ENCODE results near the gene TRIM31. TPM values are rescaled to one million over a fixed set of nuclear protein-coding genes. Genes with fewer than 3 reads are reported as not detected.

Gene TRIM31
- polyA plus RNA-seq, 12 donors = 0.23 to 0.48 TPM; not detected in 10

DNA sequence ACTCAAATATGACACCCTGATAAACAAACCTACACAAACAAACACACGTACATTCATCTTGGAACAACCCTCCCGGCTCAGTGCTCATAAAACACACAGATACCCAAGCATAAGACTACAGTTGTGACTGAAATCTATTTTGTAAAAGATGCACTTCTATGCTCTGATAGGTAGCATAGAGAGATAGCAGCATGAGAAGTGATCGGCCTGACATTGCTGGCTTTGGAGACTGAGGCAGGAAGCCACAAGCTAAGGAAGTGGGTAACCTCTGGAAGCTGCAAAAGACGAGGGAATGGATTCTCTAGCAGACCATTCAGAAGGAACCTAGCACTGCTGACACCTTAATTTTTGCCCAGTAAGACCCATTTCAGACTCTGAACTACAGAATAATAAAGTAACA lies 35.7 kb downstream of the TRIM31 start:
- DNase-seq = no peak

DNA sequence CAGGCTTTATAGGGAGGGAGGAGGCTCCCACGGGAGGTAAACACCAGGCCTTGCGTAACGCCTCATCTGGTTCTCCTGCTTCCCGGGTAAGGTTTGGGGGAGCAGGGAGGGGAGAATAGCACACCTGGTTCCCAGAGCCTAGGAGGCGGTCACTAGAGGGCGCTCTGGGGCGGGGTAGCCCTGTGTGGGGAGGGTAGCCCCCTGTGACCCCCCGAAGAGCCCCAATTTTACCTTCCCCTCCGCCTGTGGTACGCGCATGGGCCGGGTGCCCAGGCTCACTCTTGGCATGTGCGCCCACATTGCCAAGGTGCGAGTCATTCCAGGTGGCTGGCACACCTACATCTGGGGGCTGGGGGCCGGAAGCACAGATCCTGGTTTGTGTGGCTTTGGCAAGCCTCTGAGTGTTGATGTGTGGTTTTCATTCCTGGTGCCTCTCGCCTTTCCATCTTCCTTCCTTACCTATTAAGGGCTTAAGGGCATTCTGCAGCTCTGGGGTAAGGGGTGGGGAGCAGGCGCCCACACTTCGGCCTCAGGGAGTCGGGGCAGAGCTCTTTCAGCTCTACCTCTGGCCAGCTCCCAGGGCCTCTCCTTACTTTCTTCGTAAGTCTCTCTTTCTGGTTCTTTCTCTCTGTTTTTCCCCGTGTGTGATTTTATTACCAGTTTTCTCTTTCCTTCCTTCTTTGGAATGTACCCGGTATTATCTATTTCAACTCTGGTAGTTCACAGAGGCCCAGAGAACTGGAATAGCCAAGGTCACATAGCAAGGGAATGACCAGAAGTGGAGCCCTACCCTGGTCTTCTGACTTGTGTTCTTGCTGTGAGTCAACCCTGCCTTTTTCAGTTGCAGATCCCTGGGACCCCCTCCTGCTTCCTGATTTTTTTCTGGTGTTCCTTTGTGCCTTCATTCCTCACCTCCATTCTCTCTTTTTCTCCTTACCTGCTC lies 36.8 kb downstream of the TRIM31 start:
- DNase-seq = no peak

DNA sequence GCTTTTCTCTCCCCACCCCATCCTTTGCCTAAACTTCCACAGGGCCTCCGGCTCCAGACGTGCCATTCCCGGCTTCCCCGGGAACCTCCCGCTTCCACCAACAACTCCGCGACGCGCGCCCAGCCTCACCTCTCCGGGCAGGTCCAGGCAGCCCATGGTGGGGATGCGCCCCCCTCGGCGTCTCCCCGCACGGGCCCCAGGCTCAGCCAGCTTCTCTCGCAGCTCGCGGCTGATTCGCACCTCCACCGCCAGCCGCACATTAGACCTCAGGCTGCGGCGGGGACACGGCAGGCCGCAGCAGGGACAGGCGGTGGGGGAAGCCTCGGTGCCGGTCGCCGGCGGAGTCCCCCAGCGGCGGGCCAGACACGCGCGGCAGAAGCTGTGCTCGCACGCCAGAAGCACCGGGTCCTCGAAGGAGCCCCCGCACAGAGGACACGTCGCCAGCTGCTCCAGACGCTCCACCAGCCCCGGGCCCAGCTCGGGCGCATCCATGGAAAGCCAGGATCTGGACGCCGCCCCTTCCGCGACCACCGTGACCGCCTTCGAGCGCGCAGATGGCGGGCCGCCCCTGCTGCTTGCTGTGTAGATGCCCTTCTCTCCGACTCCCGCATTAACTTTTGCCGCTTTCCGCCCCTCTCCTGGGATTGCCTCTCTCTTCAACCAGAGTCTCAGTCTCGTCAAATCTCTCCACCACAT lies 37.6 kb downstream of the TRIM31 start, which contains the start of gene RNF39:
Gene RNF39 (minus strand): TSS at position 676 of the 696 bp plus-strand sequence. CDS start 184 bp downstream, at position 492.
- no peak for DNase-seq

DNA sequence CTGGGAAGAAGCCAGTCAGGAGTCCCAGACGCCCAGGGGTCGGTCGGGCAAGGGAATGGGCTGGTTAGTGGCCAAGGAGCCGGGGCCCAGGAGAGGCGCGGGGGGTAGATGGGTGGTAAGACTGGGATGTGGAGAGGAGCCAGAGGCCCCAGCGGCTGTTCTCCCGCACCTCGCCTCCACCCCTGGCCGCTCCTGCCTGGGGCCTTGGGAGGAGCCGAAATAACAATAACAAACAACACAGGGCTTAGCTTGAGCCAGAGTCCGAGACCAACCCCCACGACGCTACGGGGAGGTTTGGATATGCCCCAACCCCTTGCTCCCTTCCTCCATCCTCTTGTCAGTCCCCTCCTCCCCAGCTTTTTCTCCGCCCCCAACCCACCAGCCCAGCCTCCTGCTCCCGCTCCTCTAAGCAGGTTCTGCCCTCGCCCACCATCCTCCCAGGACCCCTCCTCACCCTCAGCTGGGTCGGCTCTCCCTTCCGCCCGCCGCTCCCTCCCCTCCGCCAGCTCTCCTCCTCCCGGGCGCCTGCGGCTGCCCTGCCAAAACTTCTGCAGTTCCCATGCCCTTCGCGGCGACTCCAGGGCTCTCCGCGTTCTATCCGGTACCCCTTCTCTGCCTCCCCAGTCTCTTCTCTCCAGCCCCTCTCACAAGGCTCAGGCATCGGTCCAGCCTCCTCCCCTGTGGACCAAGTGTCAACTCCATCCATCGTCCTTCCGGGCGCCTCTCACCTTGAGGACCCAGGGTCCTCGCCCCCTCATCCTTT lies 38.4 kb downstream of the TRIM31 start:
- no peak for DNase-seq

DNA sequence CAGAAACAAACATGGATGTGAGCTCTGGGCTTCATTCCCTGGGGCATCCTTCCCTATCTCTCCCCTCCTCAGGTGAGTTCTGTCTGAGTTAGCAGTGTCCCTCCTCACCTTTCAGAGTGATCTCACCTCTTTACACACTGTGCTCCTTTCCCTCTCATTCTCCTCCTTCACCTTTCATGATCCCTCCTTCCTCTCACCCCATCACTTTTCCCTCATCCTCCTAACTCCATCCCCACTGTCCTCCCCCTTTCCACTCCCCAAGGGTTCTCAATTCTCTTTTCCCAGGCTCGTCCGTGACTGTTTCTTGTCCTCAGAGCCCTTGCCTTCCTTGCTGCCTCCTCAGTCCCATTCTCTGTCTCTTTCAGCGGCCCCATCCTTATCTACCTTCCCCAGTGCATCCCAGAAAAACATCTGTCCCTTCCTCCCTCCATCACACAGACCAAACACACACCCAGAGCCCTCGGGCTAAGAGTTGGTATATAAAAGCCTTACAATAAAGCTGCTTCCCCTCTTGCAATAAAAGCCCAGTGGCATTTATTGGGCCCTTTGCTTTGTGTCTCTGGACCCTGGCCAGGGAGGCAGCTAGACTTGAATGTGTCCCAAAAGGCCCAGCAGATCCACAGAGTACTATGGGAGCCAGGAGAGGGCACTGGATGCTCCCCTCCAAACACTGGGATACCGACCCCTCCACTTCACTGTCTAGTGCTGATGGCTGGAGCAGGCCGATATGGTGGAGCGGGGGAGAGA lies 39.2 kb downstream of the TRIM31 start:
- DNase-seq = no peak

DNA sequence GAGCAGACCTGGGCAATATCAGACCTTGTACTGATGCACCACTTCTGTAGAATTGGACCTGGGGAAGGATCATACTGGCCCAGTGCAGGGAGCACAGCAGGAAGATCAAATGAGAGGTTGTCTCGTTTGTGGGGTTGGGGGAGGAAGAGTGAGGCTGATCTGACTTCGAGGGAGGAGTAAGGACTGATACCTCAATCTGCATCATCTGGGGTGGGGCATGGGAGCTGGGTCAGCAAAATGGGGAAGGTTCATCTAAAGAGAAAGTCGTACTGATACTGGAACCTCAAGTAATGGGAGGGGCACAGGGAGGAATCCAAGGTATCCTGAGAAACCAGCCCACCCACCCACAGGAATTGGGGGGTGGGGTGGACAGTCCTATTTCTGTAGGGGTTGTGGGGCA lies 41.0 kb downstream of the TRIM31 start:
- no peak for DNase-seq

DNA sequence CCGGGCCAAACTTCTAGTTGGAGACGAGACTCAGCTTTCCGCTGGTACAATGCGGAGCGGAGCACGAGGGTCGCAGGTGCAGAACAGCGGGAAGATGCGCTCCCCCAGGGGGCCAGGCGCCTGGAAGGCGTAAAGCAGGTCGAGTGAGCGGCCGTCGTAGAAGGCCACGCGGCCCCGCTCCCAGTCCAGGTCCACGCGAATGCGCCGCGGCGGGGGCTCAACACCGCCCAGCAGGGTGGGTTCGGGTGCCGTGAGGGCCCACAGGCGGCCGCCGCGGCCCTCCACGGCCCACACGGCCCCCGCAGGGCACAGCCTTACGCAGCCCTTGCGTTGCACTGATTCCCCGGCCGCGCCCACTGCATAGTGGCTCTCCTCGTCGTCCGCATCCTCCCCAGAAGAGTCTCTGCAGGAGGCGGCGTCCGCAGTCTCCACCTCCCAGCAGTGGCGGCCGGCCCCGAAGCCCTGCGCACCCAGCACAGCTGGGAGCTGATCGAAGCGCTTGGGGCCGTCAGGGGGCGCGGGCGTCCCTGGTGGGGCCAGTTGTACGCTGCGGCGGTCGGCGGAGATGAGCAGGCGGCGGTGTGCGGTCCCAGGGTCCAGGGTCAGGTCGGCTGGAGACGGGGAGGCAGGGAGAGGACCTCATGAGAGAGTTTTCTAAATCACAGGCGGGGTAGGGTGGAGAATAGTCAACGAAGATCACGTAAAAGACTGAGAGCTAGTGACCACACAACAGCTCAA lies 41.6 kb downstream of the TRIM31 start:
- DNase-seq = no peak

DNA sequence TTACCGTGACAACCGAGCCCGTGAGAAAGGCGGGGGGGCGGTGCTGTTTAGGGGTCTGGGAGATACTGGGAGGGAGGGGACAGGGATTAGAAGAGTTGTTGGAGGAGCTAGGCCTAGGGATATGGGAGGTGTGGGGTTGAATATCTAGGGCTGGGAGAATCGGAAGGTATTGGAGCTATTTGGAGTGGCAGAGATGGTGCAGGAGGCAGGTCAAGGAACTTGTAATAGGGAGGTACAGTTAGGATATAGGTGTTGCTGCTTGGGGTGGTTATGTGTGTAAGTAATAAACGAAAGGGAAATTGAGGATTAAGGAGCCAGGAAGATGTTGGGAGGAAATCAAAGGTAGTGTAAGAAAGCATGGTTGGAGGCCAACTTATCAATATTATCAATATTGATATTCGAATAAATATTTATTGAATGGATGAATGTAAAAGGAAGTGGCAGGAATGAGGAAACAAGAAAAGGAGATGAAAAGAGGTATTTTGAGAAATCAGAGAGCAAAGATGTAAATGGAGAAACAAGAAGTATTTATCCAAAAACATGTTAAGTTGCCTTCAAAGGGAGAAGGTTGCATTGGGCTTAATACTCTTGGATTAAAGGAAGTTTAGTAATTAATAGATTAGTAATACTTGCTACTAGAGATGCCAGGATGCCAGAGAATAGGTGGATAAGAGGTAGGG lies 45.3 kb downstream of the TRIM31 start:
- DNase-seq = no peak

DNA sequence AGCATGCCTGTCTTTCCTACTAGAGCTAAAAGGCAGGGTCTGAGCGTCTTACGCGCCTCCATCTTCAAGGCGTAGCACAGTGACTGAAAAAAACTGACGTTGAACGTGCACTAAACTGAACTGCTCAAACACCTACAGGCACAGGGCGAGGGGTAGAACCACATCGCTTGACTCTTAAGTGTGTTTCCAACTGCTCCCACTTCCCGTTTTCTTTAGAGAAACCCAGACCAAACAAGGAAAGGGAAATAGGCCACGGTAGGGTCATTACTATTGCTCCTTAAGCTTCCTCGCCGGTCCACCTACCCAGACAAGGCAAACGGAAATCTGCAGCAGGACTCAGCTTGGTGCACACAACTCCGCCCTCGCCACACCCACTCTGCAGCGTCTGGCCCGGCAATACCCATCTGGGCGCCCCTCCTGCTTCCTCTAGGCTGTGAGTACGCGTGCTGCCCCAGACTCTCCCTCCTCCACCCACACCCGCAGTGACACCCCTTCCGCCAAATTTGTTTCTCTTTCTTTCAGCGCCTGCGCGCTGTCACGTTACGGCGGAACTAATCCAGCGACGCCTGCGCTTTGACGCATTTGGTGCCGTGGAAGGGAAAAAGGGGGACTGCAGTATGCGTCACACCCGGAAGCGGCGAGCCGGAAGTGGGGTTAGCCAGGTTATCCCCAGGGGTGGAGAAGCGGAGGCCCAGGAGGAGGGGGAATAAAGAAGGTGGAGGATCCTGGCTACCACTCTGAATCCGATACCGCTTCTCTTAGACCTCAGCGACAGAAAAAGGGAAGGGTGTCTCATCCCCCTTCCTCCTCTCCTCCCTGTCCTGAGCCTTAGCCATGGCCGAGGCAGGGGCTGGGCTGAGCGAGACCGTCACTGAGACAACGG lies 46.1 kb downstream of the TRIM31 start, which contains the start of gene PPP1R11:
Gene PPP1R11 (plus strand): TSS at position 622 of the 883 bp plus-strand sequence. CDS start 213 bp downstream, at position 835.
- DNase-seq = peak; percentile 100

DNA sequence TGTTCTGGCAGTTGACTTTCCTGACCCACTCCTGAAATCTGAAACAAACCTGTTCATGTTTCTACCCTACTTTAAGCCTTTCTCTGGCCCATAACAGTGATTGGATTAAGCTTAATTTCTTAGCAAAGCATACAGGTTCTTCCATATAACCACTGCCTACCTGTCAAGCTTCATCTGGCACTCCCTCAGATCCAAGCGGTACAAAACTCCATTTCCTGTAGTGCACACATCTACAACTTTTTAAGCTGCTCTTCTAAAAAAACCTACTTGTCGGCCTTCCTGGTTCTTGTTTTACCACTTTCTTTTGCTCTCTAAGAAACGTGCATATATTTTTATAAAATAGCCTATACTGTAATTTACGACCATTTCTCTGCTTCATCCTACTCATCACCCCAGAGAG lies 46.8 kb downstream of the TRIM31 start:
- DNase-seq = no peak

DNA sequence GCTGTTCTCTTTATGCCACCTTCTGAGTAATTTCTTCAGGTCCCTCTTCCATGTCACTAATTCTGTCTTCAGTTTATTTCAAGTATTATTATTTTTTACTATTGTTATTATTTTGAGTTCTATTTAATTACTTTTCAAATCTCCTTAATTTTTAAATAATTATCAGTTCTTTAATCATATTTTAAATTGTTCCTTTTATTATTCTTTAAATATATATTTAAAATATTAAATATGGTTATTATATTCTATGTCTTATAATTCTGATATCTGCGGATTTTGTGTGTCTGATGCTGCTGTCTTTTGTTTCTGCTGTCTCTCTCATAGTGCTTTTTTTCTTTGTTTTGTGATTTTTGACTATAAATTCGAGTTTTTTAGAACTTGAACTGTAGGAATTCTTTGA lies 49.6 kb downstream of the TRIM31 start:
- DNase-seq = no peak

DNA sequence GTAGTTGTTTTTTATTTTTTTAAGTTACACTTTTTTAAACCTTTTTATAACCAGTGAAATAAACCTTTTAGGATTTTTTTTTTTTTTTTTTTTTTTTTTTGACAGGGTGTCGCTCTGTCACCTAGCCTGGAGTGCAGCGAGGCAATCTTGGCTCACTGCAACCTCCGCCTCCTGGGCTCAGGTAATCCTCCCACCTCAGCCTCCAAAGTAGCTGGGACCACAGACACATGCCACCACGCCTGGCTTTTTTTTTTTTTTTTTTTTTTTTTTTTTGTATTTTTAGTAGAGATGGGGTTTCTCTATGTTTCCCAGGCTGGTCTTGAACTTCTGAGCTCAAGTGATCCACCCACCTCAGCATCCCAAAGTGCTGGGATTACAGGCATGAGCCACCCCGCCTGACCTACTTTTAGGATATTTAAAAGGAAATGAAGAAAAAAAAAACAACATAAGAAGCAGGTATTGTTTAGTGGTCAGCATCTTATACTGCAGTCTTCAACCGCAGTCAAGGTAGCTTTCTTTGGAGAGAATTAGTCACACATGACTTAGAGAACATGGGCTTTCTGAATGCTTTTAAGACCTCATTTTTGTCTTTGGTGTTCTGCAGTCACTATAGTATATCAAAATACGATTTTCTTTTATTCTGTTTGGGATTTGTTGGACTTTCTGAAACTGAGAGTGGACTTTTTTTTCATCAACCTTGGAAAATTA lies 50.3 kb downstream of the TRIM31 start:
- no peak for DNase-seq

DNA sequence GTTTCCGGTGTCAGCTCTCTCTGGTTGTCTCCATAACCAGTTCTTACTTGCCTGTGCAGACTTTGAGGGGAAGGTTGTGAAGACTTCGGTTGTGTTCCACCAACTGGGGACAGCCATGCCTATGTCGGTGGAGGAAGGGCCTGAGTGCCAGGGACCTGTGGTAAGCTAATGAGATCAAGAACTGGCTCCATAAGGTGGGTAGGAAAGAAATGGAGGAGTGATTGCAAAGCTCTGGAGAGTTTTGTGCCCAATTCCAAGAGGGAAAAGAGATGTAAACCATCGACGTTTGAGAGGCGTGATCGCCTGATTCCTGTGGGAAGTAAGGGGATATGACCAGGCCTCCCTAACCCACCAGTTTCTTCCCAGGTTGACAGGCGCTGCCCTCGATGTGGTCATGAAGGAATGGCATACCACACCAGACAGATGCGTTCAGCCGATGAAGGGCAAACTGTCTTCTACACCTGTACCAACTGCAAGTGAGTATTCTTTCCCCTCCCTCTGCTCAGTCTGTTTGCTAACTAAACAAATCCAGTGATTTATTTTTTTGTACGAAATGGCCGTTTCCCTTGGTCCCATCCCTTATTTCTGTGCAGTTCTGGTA lies 50.9 kb downstream of the TRIM31 start:
- DNase-seq = no peak

DNA sequence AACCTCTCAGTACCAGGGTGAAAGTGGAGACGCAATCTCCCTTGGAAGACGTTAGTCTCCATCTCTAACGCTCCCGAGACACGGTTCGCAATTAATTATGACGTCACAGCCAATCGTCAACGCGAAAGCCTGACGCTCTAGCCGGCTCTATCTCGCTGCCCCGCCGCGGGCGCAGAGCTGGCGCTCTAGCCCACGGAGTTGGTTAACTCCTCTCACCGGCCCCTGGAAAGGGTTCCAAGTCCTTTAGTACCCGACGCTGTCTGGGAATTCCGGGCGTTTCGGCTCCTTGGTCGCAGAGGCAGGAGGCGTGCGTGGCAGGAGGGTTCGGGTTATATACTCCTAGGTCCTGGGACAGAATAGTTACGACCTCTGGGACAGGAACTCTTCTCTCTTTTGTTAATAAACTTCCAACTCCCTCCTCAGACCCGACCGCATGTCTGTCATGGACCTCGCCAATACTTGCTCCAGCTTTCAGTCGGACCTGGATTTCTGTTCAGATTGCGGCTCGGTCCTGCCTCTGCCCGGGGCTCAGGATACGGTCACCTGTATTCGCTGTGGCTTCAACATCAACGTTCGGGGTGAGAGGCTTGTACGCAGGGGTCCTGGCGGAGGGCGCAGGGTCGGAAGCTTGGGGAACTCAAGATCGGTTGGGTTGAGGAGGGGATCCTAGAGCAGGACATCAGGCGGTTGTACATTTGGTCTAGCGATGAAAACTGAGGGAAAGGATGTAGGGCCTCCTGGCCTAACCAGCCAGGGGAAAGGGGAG lies 51.6 kb downstream of the TRIM31 start, which contains the start of gene POLR1H:
Gene POLR1H (plus strand): TSS at position 174 of the 766 bp plus-strand sequence. CDS start 260 bp downstream, at position 434.
- DNase-seq = peak; percentile 96

DNA sequence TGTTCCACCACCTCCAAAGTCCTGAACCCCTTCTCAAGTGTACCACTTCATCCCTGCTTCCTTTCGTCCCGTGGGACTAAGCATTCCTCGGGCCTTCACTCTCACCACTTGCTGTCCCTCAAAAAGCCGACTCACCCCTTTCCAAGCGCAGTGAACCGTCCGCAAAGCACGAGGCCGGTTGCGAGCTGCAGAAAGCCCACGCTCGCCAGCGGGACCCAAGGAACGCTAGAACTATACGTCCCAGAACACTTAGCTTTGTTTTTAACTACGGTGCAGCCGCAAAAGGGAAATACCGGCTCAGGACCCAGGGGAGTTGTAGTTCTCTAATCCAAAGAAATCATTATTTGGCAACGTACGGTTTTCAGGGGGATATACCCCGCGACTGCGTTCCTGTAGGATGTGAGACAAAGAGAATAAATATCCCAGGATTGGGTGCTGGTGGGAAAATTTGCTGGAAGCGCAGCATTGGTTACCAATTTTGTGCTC lies 52.2 kb downstream of the TRIM31 start:
- DNase-seq = no peak

DNA sequence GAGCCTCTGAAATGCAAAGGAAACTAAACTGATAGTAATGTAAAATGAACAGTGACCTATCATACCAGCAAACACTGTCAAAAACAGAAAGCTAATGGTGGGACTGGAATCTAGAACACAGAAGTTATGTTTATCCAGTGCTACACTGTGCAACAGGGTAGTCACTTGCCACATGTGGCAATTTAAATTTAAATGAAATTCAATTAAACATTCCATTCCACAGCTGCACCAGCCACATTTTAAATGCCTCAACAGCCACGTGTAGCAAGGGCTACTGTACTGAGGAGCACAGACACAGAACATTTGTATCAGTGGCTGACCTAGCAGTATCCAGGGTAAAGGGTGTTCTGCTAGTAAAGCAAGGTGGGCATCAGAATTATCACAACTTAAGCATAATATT lies 57.4 kb downstream of the TRIM31 start:
- DNase-seq = no peak

DNA sequence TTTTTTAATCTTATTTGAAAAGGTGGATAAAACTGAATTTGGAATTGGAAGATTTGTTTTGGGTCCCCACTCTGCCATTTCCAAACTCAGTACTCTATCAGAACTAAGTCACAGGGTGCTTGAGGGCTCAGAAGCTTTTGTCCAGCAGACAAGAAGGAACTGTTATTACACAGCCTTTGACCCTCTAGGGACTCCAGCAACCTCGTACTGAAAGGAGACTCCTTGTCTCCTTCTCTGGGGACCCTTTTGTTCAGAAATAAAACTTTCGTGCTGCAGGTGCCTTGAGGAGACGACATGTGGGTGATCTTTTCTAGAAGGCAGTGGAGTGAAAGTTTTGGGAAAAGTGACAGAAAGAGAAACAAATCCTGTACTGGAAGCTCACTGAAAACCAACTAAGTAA lies 59.2 kb downstream of the TRIM31 start:
- DNase-seq = no peak

Data from muscle of arm (tissue), 12 donors.